HEK293 (cell line): Measurements from ENCODE around the gene PPT2.

Experiments used
- MEIS1 ChIP-seq: sonication (generic); formaldehyde crosslinking; IDR thresholded peaks from 2 replicates; pipeline ENCODE4 v1.8.1; 2022; ENCODE audit warnings: missing genetic modification reagents, mild to moderate bottlenecking, borderline replicate concordance
- MZF1 ChIP-seq: fragments of 450-650 bp; formaldehyde crosslinking; IDR thresholded peaks from 2 replicates; pipeline ENCODE4 v1.5.1; 2017; ENCODE audit warnings: missing biosample characterization, missing genetic modification characterization, borderline replicate concordance
- TRIM28 ChIP-seq: IDR thresholded peaks from 2 replicates; pipeline ENCODE4 v1.6.1; 2011; ENCODE audit warnings: low read length, control low read depth, borderline replicate concordance
- ZFP69B ChIP-seq: fragments of 450-650 bp; formaldehyde crosslinking; IDR thresholded peaks from 2 replicates; pipeline ENCODE4 v1.5.1; 2016; ENCODE audit warnings: missing biosample characterization, missing genetic modification characterization
- ZNF140 ChIP-seq: fragments of 450-650 bp; formaldehyde crosslinking; IDR thresholded peaks from 2 replicates; pipeline ENCODE4 v1.5.1; 2016; ENCODE audit warnings: missing biosample characterization, missing genetic modification characterization
- ZNF2 ChIP-seq: fragments of 450-650 bp; formaldehyde crosslinking; IDR thresholded peaks from 2 replicates; pipeline ENCODE4 v1.5.1; 2016; ENCODE audit warnings: missing biosample characterization, missing genetic modification characterization
- ZNF366 ChIP-seq: fragments of 450-650 bp; formaldehyde crosslinking; conservative IDR thresholded peaks from 2 replicates; pipeline ENCODE4 v1.5.1; 2016; ENCODE audit warnings: missing biosample characterization, missing genetic modification characterization
- ZNF610 ChIP-seq: fragments of 450-650 bp; formaldehyde crosslinking; IDR thresholded peaks from 2 replicates; pipeline ENCODE4 v1.5.1; 2016; ENCODE audit warnings: missing biosample characterization, missing genetic modification characterization, borderline replicate concordance
- ZNF623 ChIP-seq: fragments of 450-650 bp; formaldehyde crosslinking; IDR thresholded peaks from 2 replicates; pipeline ENCODE4 v1.5.1; 2016; ENCODE audit warnings: missing biosample characterization, missing genetic modification characterization
- ZNF654 ChIP-seq: fragments of 450-650 bp; formaldehyde crosslinking; IDR thresholded peaks from 2 replicates; pipeline ENCODE4 v1.5.1; 2016; ENCODE audit warnings: low read depth, missing biosample characterization, missing genetic modification characterization
- ZNF660 ChIP-seq: fragments of 450-650 bp; IDR thresholded peaks from 2 replicates; pipeline ENCODE4 v1.5.1; 2018; ENCODE audit warnings: missing biosample characterization, mild to moderate bottlenecking, missing genetic modification characterization
- ZNF677 ChIP-seq: fragments of 450-650 bp; IDR thresholded peaks from 2 replicates; pipeline ENCODE4 v1.5.0; 2018; ENCODE audit warnings: missing biosample characterization, mild to moderate bottlenecking, missing genetic modification characterization, moderate library complexity
- ZNF747 ChIP-seq: fragments of 450-650 bp; formaldehyde crosslinking; IDR thresholded peaks from 2 replicates; pipeline ENCODE4 v1.5.1; 2016; ENCODE audit warnings: missing biosample characterization, missing genetic modification characterization
- ZNF830 ChIP-seq: fragments of 450-650 bp; IDR thresholded peaks from 2 replicates; pipeline ENCODE4 v1.5.0; 2018; ENCODE audit warnings: missing biosample characterization, missing genetic modification characterization, low read depth, mild to moderate bottlenecking, moderate library complexity
- ZSCAN30 ChIP-seq: fragments of 450-650 bp; IDR thresholded peaks from 2 replicates; pipeline ENCODE4 v1.5.1; 2018; ENCODE audit warnings: missing biosample characterization, mild to moderate bottlenecking, missing genetic modification characterization, moderate library complexity
- TF ChIP-seq, protein P1 (sequence below): fragments of 450-650 bp; formaldehyde crosslinking; IDR thresholded peaks from 2 replicates; pipeline ENCODE4 v1.5.1; 2016; ENCODE audit warnings: missing biosample characterization, missing genetic modification characterization
- TF ChIP-seq, protein P2 (sequence below): fragments of 450-650 bp; formaldehyde crosslinking; IDR thresholded peaks from 2 replicates; pipeline ENCODE4 v1.5.1; 2017; ENCODE audit warnings: missing biosample characterization, mild to moderate bottlenecking, missing genetic modification characterization, moderate library complexity
- TF ChIP-seq, protein P3 (sequence below): fragments of 450-650 bp; formaldehyde crosslinking; IDR thresholded peaks from 2 replicates; pipeline ENCODE4 v1.5.1; 2016; ENCODE audit warnings: missing biosample characterization, missing genetic modification characterization
- TF ChIP-seq, protein P4 (sequence below): fragments of 450-650 bp; formaldehyde crosslinking; IDR thresholded peaks from 2 replicates; pipeline ENCODE4 v1.5.1; 2016; ENCODE audit warnings: missing biosample characterization, missing genetic modification characterization
- TF ChIP-seq, protein P5 (sequence below): fragments of 450-650 bp; formaldehyde crosslinking; IDR thresholded peaks from 2 replicates; pipeline ENCODE4 v1.5.1; 2016; ENCODE audit warnings: missing biosample characterization, missing genetic modification characterization
- TF ChIP-seq, protein P6 (sequence below): fragments of 450-650 bp; formaldehyde crosslinking; IDR thresholded peaks from 2 replicates; pipeline ENCODE4 v1.5.1; 2016; ENCODE audit warnings: missing biosample characterization, missing genetic modification characterization
- TF ChIP-seq, protein P7 (sequence below): fragments of 450-650 bp; IDR thresholded peaks from 2 replicates; pipeline ENCODE4 v1.5.1; 2018; ENCODE audit warnings: missing biosample characterization, mild to moderate bottlenecking, missing genetic modification characterization
- TF ChIP-seq, protein P8 (sequence below): fragments of 450-650 bp; formaldehyde crosslinking; IDR thresholded peaks from 2 replicates; pipeline ENCODE4 v1.5.1; 2017; ENCODE audit warnings: missing biosample characterization, missing genetic modification characterization
- TF ChIP-seq, protein P9 (sequence below): fragments of 450-650 bp; formaldehyde crosslinking; IDR thresholded peaks from 2 replicates; pipeline ENCODE4 v1.5.1; 2016; ENCODE audit warnings: missing biosample characterization, missing genetic modification characterization

PPT2 gene

DNA sequence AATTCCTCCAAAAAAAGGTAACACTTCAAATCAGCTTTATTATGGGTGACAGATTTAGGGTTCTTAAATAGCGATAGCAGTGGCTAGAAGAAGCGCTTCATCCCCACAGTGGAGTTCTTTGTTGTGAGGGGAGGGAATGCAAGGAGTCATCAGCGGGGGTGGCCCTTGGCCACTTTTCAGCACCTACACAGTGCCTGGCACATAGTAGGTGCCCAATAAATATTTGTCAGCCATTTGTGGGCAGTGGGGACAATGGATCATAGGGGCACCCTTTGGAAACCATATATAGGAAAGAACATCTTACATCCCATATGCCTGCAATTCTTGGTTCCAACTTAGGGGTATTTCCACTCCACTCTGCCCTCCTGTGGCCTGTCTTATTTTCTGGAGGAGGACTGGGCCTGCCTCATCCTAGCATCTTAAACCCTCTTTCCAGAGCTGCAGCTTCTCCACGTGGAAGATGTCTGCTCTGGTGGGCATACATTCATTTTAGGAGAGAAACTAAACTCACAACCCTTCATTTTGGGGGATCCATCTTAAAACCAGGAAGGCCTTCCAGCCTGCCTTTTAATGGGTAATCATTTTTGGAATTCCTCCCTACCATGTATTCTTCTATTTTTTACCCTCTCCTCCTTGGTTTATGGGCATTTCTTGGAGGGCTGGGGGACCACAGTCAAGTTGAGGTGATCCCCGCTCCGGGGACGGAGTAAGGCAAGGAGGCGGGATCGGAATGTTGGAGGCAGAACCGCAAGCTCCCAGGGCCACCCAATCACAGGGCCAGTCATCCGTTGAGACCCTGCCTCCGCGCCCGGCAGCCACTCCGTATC is 41.1 kb downstream of the PPT2 start (continued):
- no peak for TF ChIP-seq MEIS1 (CRISPR knock-in tag)
- peak; percentile 38; the same call in 1 of the 2 replicates for TF ChIP-seq ZNF660 (tag by site-specific recombination)
- TF ChIP-seq, protein P1, sequence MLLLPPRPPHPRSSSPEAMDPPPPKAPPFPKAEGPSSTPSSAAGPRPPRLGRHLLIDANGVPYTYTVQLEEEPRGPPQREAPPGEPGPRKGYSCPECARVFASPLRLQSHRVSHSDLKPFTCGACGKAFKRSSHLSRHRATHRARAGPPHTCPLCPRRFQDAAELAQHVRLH (tag by site-specific recombination), result 0 out of 2 replicates have a peak, but pooled peaks have one; percentile 21
- no peak for TF ChIP-seq ZNF747
- TF ChIP-seq, protein P2, sequence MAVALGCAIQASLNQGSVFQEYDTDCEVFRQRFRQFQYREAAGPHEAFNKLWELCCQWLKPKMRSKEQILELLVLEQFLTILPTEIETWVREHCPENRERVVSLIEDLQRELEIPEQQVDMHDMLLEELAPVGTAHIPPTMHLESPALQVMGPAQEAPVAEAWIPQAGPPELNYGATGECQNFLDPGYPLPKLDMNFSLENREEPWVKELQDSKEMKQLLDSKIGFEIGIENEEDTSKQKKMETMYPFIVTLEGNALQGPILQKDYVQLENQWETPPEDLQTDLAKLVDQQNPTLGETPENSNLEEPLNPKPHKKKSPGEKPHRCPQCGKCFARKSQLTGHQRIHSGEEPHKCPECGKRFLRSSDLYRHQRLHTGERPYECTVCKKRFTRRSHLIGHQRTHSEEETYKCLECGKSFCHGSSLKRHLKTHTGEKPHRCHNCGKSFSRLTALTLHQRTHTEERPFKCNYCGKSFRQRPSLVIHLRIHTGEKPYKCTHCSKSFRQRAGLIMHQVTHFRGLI (tag by site-specific recombination), result 0 out of 2 replicates have a peak, but pooled peaks have one; percentile 34
- TF ChIP-seq TRIM28, result no peak
- TF ChIP-seq, protein P3, sequence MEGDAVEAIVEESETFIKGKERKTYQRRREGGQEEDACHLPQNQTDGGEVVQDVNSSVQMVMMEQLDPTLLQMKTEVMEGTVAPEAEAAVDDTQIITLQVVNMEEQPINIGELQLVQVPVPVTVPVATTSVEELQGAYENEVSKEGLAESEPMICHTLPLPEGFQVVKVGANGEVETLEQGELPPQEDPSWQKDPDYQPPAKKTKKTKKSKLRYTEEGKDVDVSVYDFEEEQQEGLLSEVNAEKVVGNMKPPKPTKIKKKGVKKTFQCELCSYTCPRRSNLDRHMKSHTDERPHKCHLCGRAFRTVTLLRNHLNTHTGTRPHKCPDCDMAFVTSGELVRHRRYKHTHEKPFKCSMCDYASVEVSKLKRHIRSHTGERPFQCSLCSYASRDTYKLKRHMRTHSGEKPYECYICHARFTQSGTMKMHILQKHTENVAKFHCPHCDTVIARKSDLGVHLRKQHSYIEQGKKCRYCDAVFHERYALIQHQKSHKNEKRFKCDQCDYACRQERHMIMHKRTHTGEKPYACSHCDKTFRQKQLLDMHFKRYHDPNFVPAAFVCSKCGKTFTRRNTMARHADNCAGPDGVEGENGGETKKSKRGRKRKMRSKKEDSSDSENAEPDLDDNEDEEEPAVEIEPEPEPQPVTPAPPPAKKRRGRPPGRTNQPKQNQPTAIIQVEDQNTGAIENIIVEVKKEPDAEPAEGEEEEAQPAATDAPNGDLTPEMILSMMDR (tag by site-specific recombination), result peak; percentile 43
- TF ChIP-seq ZFP69B, result peak; percentile 61; the same call in 1 of the 2 replicates
- TF ChIP-seq, protein P4, sequence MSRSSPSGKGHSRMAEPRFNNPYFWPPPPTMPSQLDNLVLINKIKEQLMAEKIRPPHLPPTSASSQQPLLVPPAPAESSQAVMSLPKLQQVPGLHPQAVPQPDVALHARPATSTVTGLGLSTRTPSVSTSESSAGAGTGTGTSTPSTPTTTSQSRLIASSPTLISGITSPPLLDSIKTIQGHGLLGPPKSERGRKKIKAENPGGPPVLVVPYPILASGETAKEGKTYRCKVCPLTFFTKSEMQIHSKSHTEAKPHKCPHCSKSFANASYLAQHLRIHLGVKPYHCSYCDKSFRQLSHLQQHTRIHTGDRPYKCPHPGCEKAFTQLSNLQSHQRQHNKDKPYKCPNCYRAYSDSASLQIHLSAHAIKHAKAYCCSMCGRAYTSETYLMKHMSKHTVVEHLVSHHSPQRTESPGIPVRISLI (tag by site-specific recombination), result no peak
- TF ChIP-seq, protein P5, sequence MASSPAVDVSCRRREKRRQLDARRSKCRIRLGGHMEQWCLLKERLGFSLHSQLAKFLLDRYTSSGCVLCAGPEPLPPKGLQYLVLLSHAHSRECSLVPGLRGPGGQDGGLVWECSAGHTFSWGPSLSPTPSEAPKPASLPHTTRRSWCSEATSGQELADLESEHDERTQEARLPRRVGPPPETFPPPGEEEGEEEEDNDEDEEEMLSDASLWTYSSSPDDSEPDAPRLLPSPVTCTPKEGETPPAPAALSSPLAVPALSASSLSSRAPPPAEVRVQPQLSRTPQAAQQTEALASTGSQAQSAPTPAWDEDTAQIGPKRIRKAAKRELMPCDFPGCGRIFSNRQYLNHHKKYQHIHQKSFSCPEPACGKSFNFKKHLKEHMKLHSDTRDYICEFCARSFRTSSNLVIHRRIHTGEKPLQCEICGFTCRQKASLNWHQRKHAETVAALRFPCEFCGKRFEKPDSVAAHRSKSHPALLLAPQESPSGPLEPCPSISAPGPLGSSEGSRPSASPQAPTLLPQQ (tag by site-specific recombination), result peak; percentile 10; the same call in 1 of the 2 replicates
- no peak for TF ChIP-seq ZSCAN30 (tag by site-specific recombination)
- TF ChIP-seq, protein P6, sequence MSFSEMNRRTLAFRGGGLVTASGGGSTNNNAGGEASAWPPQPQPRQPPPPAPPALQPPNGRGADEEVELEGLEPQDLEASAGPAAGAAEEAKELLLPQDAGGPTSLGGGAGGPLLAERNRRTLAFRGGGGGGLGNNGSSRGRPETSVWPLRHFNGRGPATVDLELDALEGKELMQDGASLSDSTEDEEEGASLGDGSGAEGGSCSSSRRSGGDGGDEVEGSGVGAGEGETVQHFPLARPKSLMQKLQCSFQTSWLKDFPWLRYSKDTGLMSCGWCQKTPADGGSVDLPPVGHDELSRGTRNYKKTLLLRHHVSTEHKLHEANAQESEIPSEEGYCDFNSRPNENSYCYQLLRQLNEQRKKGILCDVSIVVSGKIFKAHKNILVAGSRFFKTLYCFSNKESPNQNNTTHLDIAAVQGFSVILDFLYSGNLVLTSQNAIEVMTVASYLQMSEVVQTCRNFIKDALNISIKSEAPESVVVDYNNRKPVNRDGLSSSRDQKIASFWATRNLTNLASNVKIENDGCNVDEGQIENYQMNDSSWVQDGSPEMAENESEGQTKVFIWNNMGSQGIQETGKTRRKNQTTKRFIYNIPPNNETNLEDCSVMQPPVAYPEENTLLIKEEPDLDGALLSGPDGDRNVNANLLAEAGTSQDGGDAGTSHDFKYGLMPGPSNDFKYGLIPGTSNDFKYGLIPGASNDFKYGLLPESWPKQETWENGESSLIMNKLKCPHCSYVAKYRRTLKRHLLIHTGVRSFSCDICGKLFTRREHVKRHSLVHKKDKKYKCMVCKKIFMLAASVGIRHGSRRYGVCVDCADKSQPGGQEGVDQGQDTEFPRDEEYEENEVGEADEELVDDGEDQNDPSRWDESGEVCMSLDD (tag by site-specific recombination), result peak; percentile 86
- TF ChIP-seq, protein P7, sequence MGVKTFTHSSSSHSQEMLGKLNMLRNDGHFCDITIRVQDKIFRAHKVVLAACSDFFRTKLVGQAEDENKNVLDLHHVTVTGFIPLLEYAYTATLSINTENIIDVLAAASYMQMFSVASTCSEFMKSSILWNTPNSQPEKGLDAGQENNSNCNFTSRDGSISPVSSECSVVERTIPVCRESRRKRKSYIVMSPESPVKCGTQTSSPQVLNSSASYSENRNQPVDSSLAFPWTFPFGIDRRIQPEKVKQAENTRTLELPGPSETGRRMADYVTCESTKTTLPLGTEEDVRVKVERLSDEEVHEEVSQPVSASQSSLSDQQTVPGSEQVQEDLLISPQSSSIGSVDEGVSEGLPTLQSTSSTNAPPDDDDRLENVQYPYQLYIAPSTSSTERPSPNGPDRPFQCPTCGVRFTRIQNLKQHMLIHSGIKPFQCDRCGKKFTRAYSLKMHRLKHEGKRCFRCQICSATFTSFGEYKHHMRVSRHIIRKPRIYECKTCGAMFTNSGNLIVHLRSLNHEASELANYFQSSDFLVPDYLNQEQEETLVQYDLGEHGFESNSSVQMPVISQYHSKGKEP (tag by site-specific recombination), result no peak
- peak; percentile 96 for TF ChIP-seq MZF1 (tag by site-specific recombination)
- TF ChIP-seq ZNF623 (tag by site-specific recombination), result no peak
- no peak for TF ChIP-seq ZNF140
- TF ChIP-seq, protein P8, sequence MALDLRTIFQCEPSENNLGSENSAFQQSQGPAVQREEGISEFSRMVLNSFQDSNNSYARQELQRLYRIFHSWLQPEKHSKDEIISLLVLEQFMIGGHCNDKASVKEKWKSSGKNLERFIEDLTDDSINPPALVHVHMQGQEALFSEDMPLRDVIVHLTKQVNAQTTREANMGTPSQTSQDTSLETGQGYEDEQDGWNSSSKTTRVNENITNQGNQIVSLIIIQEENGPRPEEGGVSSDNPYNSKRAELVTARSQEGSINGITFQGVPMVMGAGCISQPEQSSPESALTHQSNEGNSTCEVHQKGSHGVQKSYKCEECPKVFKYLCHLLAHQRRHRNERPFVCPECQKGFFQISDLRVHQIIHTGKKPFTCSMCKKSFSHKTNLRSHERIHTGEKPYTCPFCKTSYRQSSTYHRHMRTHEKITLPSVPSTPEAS (tag by site-specific recombination), result no peak
- TF ChIP-seq ZNF610 (tag by site-specific recombination), result peak; percentile 58; the same call in 1 of the 2 replicates
- TF ChIP-seq ZNF366 (tag by site-specific recombination), result 0 out of 2 replicates have a peak, but pooled peaks have one; percentile 16
- TF ChIP-seq, protein P9, sequence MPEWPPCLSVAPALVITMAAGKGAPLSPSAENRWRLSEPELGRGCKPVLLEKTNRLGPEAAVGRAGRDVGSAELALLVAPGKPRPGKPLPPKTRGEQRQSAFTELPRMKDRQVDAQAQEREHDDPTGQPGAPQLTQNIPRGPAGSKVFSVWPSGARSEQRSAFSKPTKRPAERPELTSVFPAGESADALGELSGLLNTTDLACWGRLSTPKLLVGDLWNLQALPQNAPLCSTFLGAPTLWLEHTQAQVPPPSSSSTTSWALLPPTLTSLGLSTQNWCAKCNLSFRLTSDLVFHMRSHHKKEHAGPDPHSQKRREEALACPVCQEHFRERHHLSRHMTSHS (tag by site-specific recombination), result no peak
- TF ChIP-seq ZNF830, result no peak
- TF ChIP-seq ZNF2 (tag by site-specific recombination), result peak; percentile 44; the same call in 1 of the 2 replicates
- peak; percentile 17; the same call in 1 of the 2 replicates for TF ChIP-seq ZNF654
- no peak for TF ChIP-seq ZNF677 (tag by site-specific recombination)
